VCaP (cell line): Measurements from ENCODE around the gene EPS8L2.

ENCODE experiments used
- H3K27ac ChIP-seq: fragments of 450-650 bp; 2 replicates; pipeline ENCODE4 v1.5.1; 2017
- CTCF ChIP-seq: fragments of 450-650 bp; conservative IDR thresholded peaks from 2 replicates; pipeline ENCODE4 v1.5.1; 2017; ENCODE audit warnings: mild to moderate bottlenecking, moderate library complexity

The EPS8L2 gene

GRCh38 chr11:701741-702461 lies 4.1 kb upstream of the EPS8L2 start:
- no peak for TF ChIP-seq CTCF
- H3K27ac ChIP-seq, result peak overlapping the region; percentile 97

- H3K27ac ChIP-seq, result peak overlapping the region; percentile 97
- TF ChIP-seq CTCF, result no peak
Measured at GRCh38 chr11:702462-703461, 3.3 kb upstream of the EPS8L2 start.

GRCh38 chr11:703506-703905 lies 2.5 kb upstream of the EPS8L2 start:
- no peak for TF ChIP-seq CTCF
- H3K27ac ChIP-seq, result peak overlapping the region; percentile 97

GRCh38 chr11:704228-704674 lies 1.8 kb upstream of the EPS8L2 start:
- no peak for TF ChIP-seq CTCF
- H3K27ac ChIP-seq, result peak overlapping the region; percentile 97

- H3K27ac ChIP-seq, result peak overlapping the region; percentile 97
- no peak for TF ChIP-seq CTCF
Measured at GRCh38 chr11:704781-705645, 1.0 kb upstream of the EPS8L2 start.

- peak overlapping the region; percentile 97 for H3K27ac ChIP-seq
- TF ChIP-seq CTCF, result no peak
Measured at GRCh38 chr11:706439-706956, 467 bp downstream of the EPS8L2 start.
